ENCODE measurements around the gene RYR3. TPM values are rescaled to one million over a fixed set of nuclear protein-coding genes. Genes with fewer than 3 reads are reported as not detected.

Gene RYR3
- total RNA-seq = 48.8 TPM

DNA sequence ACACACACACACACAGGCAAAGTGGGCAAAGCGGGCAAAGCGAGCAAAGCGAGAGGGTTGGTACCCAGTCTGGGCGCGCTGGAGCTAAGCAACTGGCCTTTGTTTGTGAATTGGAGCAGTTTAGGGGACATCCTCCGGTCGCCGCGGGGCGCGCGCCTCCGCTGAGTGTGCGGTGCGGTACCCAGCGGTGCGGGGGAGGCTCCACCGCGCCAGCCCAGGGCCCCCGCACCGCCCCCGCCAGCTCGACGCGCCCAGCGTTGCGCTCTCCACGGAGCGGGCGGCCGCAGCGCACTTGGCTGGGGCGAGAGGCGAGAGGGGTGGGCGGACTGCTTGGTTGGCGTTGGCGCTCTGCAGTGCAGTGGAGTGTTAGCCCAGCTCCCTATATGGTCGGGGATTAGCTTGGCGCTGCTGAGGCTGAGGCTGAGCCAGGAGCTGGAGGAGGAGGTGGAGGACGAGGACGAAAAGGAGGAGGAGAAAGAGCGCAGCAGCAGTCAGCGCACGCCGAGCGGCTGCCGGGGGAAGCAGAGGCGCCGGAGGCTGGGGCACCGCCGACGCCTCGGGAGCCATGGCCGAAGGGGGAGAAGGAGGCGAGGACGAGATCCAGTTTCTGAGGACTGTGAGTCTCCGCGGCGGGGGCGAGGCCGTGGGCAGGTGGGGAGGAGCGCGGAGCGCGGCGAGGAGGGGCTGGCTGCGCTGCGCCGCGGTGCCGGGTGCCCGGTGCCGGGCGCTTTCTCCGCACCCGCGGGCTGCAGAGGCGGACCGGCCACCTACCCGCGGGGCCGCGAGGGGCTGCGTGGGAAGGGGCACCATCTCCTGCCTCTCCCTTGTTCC, at the start of gene RYR3:
Gene RYR3, plus strand, starts transcription at position 487 of the 831 bp plus-strand sequence. Its CDS starts 79 bp downstream, at position 566.

Small RNA genes within 50 kb of the gene (small RNA-seq; reads per million reads assigned to genes)
- gene RF00019 (ENCODE audit: low replicate concordance) = not detected

Other genes starting within 250 kb of the RYR3 start
- gene FMN1, start 116.3 kb upstream of the RYR3 start, total RNA-seq = 4.7 TPM

Data from parietal lobe (tissue), 2 donors.